Right kidney (tissue), 1 donor: Measurements from ENCODE around the gene DGKQ.

ENCODE experiments used
- DNase-seq: peaks from one replicate; pipeline ENCODE4 v3.0.0-alpha.2; 2016

Gene DGKQ

DNA sequence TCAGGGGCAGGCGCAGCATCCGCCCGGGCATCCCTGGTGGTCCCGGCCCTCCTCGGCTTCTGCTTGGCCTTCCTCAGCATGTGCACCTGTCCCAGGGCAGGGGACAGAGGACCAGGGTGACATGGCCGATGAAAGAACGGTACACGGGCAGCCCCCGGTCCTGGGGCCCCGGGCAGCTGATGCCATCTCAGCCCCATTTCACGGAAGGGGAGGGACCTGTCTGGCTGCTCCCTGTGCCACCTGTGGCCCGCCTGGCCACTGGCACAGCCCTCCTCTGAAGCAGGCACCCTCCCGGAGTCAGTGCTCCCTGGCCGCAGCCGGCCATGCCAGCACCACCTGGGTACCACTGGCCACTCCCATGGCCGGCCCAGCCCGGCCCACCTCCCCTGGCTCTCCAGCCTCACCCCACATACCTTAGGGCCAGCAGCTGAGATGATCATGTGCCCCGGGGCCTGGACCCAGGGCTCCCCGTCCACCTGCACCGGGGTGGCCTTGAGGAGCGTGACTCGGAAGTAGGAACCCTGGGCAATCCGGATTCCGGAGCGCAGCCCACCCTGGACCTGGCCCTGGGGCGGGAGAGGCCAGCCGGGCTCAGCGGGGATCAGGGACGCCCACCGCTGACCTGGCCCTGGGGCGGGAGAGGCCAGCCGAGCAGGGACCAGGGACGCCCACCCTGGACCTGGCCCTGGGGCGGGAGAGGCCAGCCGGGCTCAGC, 12.6 kb downstream of the DGKQ start:
- no peak for DNase-seq

DNA sequence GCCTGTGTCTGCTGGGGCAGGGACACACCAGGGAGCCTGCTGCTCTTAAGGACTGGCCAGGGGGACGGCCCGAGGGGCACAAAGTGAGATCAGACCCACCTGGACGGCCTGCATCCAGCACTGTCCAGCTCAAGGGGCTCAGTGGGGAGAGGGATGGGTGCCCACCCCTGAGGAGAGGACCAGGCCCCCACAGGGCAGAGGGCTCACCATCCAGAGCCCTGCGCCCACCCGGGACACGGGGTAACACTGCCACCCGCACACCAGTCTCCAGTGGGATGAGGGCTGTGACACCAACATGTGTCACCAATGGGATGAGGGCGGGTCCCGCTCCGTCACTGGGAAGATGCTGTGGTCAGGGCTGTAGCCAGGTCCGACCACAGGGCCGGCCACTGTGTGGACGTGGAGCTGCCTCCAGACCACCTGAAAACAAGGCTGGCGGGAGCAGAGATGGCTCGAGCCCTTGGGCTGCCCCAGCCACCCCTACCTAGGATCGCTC, 13.2 kb downstream of the DGKQ start:
- DNase-seq = no peak

DNA sequence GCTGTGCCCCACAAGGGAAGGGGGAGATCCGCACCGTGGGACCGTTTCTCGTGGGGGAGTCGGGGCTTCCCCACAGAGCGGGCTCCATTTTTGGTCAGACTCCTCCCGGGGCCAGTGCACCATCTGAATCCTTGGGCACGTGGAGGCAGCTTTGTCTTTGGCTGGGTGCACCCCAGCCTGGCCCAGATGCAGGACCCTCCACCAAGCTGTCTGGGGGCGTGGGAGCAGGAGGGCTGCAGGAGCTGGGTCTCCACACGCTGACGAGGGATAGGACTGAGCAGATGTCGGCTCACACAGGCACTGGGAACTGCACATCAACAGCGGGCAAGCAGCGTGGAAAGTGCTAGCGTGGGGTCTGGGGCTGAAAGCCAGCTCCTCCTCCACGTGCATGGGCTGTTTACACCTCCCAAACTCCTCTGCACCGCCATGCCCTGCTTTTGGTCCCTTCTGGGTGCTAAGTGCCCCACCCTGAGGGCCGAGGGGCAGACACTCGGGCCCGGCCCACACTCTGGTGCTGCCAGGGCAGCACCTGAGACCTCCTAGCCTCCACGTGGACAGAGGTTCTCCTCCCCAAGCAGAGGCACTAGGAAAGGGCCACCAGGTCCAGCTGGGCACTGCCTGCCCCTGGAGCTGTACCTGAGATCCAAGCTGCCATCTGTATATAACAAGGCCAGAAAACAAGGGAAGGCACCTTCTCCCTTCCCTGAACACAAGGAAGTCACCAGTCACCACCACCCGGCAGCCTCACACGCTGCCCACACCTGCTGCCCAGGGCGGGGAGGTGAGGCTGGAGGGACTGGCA, 13.8 kb downstream of the DGKQ start:
- DNase-seq = no peak

DNA sequence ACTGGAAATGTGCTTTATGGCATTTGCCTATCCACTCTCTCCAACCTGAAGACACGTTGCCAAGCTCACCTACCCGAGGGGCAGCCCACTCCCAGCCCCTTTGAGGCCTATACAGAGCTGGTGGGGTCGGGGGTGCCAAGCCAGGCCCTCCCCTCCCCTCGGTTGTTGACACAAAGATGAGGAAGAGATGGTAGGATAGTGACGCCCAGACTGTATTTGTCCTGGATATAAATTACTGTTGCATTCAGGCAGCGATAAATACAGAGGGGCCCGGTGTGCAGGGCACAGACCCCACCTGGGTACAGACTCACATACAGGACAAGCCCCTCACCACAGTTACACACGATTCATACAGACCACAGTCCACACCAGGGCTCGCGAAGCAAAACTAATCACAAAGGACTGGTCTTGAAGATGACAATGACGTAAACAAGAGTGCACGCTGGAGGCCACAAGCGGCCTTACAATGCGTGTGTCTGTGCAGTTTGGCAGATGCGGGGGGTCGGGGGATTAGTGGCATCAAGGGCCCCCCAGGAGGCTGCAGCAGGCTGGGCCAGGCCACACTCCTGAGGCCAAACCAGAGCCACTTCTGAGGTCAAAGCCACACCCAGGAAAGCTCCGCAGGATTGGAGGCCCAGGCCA, 14.6 kb downstream of the DGKQ start:
- DNase-seq = no peak

DNA sequence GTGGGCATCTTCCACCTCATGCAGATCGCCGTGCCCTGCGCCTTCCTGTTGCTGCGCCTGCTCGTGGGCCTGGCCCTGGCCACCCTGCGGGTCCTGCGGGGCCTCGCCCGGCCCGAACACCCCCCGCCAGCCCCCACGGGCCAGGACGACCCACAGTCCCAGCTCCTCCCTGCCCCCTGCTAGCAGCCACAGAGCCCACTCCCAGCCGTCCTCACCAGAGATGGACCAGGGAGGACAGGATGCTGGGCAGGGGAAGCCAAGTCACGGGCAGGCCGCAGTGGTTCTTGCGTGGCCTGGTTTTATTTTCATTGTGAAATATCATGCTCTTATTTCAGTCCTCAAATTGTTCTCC, 15.1 kb downstream of the DGKQ start:
- DNase-seq = no peak

DNA sequence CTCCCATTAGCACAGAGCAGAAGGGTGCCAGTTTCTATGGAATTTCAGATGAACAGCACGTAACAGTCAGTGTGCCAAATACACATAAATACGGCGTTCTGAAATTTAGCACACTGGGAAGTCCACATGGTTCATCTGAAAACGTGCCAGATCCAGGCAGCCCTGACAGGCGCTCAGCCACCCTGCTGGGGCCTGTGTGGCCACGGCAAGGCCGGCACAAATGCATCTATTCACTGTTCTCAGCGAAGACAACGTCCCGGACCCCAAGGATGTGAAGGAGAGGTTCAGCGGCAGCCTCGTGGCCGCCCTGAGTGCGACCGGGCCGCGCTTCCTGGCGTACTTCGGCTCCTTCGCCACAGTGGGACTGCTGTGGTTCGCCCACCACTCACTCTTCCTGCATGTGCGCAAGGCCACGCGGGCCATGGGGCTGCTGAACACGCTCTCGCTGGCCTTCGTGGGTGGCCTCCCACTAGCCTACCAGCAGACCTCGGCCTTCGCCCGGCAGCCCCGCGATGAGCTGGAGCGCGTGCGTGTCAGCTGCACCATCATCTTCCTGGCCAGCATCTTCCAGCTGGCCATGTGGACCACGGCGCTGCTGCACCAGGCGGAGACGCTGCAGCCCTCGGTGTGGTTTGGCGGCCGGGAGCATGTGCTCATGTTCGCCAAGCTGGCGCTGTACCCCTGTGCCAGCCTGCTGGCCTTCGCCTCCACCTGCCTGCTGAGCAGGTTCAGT, 15.6 kb downstream of the DGKQ start:
- DNase-seq = no peak

DNA sequence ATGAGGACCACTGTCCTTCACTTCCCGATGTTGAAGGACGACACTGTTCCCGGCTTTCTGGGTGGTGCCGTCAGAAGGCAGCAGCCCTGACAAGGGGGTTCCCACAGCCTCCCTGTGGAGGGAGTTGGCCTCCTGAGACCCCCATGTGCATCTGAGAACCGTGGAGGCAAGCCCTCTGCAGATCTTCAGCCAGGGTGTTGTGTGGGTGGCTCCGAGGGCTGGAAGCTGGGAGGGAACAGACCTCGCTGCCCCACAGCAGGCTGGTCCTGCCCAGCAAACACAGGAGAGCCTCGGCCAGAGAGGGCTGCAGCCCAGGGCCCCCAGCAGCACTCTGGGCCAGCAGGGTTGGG, 16.2 kb downstream of the DGKQ start:
- no peak for DNase-seq

DNA sequence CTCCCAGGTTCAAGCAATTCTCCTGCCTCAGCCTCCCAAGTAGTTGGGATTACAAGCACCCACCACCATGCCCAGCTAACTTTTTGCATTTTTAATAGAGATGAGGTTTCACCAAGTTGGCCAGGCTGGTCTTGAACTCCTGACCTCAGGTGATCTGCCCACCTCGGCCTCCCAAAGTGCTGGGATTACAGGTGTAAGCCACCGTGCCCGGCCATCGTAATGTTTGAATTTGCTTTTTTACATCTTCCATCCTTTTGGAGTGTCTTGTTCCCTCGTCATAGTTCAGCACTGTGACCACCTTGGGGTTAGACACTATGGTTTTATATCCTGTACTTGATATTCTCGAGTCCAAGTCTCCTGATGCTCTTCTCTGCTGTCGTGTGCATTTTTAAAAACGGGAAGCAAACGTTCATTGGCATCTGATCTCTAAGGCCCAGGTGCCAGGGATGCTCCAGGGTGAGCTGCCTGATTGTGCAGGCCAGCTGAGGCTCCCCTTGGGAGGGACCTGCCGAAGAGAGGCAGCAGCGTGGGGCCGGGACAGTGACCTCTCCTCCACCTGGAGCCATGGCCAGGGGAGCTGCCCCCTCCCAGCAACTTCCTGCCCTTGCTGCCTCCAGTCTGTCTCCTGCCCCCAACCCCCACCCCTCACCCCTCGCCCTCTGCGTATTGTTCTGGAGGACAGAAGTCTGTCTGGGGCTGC, 16.7 kb downstream of the DGKQ start:
- no peak for DNase-seq

DNA sequence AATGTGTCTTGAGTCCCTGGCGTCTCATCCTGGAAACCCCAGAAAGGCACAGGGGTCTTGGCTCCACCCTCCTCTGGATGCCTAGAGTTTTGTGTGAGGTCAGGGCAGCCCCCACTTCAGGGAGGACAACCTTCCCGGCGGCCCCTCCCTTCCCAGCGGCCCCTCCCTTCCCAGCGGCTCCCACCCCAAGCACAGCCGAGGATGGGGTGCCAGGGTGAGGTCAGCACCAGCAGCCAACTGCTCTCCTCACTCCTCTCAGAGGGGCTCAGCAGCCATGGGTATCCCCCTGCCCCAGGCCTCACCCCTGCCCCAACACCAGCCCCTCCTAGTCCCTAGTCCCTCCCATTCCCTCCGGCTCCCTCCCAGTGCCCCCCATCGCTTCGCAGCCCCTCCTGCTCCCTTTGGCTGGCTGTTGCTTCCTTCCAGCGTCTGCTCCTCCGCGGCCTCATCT, 17.4 kb downstream of the DGKQ start:
- DNase-seq = no peak

DNA sequence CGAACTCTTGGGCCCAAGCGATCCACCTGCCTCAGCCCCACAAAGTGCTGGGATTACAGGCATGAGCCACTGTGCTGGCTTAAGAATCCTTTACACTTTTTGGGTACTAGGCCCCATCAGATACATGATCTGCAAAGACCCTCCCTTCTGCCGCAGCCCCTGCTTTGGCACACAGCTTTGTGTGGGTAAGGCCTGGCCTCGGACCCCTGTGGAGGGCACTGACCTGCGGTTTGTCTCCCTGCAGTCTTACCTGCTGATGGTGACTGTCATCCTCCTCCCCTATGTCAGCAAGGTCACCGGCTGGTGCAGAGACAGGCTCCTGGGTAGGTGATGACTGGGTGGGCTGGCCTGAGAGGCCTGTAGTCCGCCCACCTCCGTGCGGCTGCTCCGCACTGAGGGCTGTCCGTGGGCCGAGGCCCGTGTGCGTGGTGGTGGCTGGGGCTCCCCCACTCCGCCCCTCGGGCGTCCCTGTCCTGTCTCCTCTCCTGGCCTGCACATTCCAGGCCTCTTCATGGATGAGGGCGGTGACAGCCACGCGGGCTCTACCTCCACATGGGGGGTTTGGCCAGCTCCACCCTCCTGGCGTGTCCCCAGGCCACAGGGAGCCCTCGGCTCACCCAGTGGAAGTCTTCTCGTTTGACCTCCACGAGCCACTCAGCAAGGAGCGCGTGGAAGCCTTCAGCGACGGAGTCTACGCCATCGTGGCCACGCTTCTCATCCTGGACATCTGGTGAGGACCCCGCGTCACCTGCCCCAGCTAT, 18.0 kb downstream of the DGKQ start:
- no peak for DNase-seq

DNA sequence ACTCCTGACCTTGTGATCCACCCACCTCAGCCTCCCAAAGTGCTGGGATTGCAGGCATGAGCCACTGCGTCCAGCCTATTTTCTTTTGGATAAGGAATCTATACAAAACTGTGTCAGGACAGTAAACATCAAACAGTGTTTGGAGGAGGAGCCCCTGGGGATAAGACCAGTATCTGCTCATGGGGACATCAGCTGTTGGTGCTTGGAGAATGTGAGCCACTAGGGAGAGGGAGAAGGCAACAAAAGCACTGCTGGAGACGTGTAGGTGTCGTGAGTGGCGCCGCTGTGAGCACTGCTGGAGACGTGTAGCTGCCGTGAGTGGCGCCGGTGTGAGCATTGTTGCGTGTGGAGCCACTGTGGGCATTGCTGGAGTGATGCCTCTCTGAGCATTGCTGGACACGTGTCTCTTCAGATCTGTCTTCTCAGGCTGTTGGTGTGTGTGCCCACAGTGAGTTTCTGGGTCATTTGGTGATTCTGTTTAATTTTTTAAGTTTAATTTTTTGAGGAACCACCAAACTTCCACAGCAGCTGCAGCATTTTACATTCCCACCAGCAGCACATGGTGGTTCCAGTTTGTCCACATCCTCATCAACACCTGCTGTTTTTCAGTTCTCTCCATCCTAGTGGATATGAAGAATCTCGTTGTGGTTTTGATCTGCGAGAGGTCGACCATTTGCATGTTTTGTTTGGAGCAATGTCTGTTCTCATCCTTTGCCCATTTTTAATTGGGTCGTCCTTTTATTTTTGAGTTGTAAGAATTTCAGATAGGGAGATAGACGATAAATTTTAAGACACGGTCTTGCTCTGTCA, 19.0 kb downstream of the DGKQ start:
- DNase-seq = no peak

DNA sequence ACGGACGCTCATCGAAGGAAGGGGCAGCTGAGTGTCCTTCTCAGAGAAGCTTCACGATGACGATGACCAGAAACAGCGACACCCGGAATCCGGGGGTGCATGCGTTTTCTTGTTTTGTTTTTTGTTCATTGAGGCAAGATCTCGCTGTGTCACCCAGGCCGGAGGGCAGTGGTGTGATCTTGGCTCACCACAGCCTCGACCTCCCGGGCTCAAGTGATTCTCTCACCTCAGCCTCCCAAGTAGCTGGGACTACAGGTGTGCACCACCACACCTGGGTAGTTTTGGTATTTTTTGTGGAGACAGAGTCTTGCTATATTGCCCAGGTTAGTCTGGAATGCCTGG, 19.8 kb downstream of the DGKQ start:
- DNase-seq = no peak

DNA sequence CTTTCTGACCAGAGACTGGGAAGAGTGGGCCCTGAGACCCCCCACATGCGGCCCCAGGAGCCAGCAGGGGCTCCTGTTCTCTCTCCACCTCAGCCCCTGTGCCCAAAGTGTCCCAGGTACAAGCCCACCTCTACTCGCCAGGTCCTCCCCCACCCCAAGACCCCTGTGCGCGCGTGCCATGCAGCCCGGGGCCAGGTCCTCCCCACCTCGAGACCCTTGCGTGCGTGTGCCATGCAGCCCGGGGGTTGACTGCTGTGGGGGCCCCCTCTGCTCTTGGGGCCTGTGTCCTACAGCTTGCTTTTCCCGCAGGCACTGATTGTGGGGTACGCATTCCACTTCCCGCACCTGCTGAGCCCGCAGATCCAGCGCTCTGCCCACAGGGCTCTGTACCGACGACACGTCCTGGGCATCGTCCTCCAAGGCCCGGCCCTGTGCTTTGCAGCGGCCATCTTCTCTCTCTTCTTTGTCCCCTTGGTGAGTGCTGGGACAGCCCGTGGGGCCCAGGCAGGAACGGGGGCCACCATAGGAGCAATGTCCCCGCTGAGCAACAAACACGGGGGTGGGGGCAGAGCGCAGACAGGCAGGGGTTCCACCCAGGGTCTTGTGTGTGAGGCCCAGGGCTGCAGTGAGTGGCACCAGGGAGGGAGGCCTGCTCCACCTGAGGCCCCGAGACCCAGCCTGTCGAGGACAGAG, 20.3 kb downstream of the DGKQ start:
- DNase-seq = no peak

DNA sequence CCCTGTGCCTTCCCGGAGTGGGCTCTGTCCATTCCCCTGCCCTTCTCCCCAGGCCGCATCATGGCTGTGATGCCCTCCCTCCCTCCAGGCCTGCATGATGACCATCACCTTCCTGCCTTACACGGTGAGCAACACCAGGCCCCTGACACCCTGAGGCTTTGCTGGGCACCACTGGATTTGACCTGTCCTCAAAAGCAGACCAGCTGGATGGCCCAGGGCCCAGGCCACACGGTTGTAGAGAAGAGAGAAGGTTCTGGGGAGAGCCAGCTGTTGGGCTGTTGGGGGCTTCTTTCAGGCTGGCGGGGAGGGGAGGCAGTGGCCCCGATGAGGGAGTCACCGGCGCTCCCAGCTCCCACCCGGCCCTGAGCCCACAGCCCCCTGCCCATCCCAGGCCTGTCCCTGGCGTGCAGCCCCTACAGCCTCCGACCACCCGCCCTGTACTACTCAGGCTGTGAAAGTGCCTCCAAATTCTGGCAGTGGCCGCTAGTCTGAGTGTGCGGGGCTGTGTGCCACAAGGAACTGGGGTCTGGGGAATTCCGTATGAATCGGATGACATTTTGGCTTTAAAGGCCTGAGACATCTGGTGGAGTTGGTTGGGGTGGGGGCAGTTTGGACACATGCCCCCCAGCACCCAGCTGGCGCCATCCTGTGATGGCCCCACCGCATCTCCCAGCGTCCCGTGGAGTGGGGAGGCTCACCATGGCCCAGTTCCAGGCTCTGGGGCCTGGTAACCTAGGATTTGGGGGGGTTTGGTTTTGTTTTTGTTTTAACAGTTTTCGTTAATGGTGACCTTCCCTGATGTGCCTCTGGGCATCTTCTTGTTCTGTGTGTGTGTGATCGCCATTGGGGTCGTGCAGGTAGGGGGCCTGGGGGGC, 21.5 kb downstream of the DGKQ start:
- no peak for DNase-seq

DNA sequence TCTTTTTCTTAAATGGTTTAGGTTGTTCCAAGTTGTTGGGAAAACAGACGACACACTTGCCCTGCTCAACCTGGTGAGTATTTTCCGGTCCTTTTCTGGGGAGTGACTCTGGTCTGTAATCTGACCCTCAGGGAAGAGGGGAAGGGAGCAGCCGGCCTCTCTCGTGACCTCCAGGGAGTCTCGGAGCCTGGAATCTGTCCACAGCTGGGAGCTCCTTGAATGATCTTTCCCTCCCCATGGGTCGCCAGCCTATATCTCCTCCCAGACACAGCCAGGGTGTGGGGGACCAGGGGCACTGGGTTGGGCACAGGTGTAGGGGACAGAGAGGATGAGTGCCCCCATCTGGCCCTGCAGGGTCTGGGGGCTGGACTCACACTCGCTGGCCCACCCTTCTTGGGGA, 22.2 kb downstream of the DGKQ start:
- DNase-seq = no peak

DNA sequence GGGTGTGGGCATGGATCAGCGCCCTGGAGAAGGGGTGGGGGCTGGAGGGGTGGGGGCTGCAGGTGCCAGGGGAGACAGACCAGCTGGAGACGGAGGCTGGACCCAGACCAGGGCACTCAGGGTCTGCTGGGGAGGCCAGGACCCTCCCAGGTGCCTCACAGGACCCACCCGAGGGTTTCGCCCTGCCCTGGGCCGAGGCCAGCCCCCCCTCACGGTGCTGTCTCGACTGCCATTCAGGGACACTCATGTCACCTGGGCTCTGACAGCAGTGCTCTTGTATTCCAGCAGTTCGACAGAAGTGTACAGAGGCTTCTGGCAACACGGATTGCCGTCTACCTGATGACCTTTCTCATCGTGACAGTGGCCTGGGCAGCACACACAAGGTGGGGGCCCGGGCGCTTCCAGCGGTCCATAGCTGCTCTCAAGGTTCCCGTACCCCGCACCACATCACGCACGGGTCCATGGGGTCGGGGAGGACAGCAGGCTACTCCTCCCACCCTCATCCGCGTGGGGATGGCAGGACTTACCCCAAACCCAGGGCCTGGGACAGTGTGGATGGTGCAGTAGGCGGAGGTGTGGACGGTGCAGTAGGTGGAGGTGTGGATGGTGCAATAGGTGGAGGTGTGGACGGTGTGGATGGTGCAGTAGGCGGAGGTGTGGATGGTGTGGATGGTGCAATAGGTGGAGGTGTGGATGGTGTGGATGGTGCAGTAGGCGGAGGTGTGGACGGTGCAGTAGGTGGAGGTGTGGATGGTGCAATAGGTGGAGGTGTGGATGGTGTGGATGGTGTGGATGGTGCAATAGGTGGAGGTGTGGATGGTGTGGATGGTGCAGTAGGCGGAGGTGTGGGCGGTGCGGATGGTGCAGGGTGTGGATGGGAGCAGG, 23.0 kb downstream of the DGKQ start:
- no peak for DNase-seq

DNA sequence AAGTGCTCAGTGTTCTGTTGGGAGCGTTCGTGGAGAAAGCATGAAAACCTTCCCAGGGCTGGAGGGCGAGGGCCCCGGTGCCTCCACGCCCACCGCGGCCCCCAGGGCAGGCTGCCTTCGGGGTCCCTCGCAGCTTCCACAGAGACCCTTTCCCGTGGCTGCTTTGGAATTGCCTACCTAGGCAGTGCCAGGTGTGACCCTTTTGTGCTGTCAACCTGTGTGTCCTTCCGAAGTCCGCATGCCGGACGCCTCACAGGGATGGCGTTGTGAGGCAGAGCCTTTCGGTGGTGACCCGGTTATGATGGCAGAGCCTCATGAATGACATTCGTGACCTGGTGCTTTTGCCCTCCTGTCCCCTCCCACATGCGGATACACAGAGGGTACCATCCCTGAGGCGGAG, 23.7 kb downstream of the DGKQ start:
- DNase-seq = no peak

DNA sequence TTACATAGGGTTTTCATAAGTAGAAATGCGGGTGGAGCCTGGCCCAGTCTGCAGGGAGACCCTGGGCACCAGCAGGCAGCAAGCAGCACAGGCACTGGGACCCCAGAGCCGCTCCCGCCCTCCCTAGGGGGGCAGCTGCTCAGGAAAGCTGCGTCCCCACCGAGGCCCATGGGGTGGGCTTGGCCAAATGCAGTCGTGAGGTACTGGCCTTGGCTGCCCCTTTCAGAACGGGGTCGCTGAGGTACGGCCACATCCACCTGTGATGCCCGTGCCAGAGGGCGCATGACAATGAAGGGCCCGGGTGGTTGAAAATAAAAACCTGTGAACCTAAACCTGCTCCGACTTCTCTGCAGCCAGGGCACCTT, 24.5 kb downstream of the DGKQ start:
- DNase-seq = no peak
